NCI-H2227 treated with DMSO at 0.1 percent for 48 hours (cell line): Measurements from ENCODE around the gene SMIM24.

Source experiments
- DNase-seq: peaks from one replicate; lab custom pipeline; 2025; lab: John Stamatoyannopoulos, UW

SMIM24 gene

DNA sequence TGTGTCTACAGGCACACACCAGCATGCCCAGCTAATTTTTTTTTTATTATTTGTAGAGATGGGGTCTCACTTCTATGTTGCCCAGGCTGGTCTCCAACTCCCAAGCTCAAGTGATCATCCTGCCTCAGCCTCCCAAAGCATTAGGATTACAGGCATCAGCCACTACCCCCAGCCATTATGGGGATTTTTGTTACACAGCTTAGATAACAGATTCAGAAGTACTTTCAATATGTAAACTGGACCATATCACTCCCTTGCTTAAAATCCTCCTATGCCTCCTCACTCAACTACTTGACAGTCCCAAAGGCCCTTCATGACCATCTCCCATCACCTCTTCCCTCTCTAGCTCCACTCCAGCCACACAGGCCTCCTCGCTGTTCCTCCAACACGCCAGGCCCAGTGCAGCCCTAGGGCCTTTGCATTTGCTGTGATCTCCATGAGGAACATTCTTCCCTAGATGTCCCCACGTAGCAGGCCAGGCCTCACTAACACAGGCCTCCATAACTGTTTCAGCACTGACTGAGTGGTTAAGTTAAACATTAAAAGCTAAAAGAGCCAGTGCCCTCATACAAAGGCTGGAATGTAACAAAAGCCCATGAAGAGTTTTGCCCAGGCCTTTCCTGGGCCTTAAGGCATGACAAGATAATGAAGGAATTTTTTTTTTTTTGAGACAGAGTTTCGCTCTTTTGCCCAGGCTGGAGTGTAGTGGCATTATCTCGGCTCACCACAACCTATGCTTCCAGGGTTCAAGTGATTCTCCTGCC, 17.6 kb upstream of the SMIM24 start:
- DNase-seq: no peak

DNA sequence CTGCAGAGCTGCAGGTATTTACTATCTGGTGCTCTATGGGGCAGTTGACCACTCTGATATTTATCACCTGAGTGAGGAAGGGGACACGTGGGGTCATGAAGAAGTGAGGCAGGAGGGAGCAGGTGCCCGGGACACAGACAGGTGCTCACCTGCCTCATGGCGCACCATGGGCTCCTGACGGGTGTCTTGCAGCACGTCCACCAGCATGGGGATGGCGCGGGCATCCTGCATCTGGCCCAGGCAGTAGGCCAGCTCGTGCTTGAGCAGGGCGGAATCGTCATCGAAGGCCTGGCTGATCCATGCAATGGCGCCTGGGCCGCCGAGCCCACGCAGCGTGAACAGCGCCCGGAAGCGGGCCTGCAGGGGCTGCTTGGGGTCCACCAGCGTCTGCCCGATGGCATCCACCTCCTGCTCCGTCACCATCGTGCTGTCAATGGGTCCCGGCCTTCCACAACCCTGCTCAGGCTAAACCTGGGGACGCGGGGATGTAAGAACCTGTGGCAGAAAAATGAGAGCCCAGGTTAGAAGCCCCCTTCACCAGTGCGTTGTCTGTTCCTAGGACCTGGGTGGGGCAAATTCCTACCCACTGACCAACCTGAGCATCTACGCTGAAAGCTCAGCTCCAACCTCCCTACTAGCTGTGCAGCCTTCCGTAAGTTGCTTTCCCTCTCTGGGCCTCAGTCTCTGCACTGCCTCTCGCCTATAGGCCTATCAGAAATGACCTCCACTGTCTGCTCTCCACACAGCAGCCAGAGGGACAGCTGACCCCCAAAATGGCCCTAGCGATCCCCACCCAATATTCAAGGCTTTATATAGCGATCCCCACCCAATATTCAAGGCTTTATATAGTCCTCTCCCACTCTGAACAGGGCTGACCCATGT, 16.3 kb upstream of the SMIM24 start:
- no peak for DNase-seq

- DNase-seq: no peak
Observed at GRCh38 chr19:3494559-3494958, 14.2 kb upstream of the SMIM24 start.

DNA sequence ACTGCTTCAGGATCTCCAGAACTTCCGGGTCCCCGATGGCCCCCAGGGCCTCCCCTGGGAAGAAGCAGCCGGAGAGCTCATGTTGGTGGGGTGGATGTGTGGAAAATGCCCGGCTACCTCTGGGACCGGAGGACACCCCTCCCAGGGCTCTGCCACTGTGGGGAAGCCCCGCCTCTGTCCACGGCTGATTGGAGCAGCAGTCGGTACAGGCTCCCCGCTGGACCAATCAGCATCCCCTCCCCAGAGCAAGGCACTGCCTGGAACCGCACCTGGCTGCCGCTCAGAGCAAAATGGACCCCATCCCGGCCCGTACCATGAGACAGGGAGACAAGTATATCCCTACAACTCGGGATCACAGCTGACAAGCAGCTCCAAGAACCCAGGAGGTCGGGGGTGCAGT, 13.7 kb upstream of the SMIM24 start:
- DNase-seq: no peak

GRCh38 chr19:3493651-3494050, 13.3 kb upstream of the SMIM24 start:
- DNase-seq: no peak

DNA sequence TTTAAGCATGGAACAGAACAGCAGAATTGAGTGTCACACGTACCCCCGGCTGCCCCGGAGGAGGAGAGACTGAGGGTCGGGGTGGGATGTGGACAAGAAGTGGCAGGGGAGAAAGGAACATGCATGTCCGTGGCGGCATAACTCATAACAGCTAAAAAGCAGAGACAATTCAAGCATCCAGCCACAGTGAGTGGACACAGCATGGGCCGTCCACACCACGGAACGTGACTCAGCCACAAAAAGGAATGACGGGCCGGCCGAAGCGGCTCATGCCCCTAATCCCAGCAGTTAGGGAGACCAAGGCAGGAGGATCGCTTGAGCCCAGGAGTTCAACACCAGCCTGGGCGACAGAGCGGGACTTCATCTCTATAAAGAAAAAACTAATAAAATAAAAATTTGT, 12.6 kb upstream of the SMIM24 start:
- DNase-seq: no peak

GRCh38 chr19:3492131-3492839, 12.0 kb upstream of the SMIM24 start:
- DNase-seq: no peak

DNA sequence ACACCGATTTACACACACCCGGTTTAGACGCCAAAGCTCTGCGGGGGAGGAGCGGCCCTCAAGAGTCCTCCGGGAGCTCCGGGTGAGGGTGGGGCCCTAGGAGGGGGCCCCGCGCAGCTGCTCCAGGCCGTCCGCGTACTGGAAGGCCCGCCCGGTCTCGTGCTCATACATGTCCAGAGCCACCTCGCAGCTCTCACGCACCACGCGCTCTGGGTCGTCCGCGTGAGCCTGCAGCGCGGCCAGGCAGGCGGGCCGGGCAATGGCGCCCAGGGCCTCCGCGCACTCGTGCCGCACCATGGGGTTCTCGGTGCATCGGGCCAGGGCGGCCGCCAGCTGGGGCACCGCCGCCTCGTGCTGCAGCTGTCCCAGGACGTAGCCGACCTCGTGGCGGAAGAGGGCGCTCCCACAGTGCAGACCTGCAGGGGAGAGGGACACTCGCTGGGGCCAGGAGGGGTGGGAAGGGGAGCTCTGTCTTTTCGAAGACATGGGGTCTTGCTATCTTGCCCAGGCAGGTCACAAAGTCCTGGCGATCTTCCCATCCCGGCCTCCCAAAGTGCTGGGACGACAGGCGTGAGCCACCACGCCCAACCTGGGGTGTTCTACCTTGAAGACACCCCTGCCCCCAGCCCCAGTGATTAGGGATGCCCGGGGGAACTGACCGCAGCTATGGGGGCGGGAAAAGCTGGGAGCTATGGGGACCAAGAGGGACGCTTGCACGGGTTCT, 11.2 kb upstream of the SMIM24 start:
- DNase-seq: no peak

DNA sequence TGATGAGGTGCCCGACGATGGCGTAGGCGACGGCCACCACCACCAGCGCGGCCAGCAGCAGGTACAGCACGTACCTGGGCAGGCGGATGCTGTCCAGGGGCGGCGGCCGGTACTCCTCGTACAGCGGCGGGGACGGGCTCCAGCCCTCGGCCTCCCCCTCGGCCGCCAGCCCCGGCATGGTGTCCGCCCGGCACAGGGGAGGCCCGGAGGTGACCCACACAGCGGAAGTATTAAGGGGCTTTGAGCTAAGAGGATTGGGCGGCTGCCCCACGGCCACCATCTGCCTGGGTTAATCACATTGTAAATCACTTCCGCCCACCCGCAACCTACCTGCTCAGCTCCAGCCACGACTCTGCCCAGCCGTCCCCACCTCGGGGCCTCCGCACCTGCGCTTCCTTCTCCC, 2.9 kb upstream of the SMIM24 start, which contains the start of gene SMIM44:
Gene SMIM44, minus strand, starts transcription at position 216 of the 403 bp plus-strand sequence. Its CDS starts 38 bp downstream, at position 178.
- no peak for DNase-seq

DNA sequence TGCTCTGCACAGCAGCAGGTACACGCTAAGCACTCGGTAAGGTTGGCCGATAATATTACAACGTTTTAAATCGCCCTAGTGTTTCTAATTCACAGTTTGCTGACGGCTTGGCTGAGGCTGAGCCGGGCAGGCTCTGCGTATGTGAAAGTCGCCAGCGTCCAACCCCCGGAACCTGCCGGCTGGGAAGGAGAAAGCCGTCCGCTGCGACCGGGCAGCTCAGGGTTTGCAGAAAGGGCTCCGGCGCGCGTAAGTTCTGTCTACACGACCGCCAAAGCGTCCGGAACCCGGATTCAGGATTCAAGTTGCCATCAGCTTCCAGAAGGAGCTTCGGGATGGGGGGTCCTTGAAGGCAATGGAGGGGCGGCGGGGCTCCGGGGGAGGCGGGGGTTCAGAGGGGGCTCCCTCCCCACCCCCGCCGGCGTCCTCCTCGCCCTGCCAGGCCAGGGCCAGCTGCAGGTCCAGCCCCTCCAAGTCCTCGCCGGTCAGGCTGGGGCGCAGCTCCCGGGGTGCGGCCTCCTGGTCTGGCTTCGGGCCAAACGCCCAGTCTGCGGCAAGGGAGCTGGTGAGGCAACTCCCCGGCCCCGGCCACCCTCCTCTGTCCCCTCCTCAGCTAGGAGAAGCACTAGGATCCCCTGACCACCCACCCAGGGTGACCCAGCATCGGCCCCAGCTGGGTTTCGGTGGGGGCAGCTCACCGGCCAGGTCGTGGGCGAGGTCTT, 2.3 kb upstream of the SMIM24 start:
- DNase-seq: no peak

GRCh38 chr19:3481241-3482090, 1.1 kb upstream of the SMIM24 start:
- DNase-seq: no peak

DNA sequence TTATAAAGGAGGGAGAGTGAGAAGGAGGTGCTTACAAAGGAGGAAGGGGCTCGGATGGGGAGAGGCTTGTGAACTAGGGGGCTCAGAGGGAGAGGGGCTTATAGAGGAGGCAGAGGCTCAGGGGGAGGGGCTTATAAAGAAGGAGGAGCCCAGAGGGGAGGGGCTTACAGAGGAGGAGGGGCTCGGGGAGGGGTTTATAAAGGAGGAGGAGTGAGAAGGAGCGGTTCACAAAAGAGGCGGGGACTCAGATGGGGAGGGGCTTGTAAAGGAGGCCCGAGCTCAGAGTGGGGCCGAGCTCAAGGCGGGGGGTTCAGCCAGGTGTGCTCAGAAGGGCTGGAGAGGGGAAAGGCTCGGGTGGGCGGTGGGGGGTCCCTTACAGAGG, 500 bp downstream of the SMIM24 start:
- no peak for DNase-seq

DNA sequence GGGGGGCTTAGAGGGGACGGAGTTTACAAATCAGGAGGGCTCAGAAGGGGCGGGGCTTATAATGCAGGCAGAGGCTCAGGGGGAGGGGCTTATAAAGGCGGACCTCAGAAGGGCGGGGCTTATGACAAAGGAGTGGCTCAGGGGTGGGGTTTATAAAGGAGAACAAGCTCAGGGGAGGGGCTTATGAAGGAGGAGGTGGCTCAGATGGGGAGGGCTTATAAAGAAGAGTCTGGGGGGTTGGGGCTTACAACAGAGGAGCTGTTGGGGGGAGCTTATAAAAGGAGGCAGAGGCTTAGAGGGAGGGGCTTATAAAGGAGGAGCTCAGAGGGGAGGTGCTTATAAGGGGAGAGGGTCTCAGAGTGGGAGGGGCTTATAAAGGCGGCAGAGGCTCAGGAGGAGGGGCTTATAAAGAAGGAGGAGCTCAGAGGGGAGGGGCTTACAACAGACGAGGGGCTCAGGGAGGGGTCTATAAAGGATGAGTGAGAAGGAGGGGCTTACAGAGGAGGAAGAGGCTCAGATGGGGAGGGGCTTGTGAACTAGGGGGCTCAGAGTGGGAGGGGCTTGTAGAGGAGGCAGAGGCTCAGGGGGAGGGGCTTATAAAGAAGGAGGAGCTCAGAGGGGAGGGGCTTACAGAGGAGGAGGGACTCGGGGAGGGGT, 1.0 kb downstream of the SMIM24 start:
- DNase-seq: no peak

- DNase-seq: no peak
Observed at GRCh38 chr19:3478409-3479176, 1.7 kb downstream of the SMIM24 start.

DNA sequence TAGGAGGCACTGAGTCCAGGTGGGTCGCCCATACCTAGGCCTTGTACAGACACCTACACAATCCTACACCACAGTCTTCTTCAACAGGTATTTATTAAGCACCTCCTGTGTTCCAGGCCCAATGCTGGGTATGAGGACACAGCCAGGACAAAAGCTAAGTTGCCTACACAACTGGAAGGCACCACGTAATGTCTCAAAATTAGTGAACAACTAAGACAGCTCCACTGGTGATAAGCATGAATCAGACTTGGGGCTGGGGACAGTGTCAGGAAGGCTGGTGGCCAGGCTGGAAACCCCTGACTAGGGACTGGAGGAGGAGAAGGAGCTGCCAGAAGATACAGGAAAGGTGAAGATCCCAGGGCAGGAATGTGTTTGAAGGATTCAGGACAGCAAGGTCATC, 2.4 kb downstream of the SMIM24 start:
- no peak for DNase-seq

DNA sequence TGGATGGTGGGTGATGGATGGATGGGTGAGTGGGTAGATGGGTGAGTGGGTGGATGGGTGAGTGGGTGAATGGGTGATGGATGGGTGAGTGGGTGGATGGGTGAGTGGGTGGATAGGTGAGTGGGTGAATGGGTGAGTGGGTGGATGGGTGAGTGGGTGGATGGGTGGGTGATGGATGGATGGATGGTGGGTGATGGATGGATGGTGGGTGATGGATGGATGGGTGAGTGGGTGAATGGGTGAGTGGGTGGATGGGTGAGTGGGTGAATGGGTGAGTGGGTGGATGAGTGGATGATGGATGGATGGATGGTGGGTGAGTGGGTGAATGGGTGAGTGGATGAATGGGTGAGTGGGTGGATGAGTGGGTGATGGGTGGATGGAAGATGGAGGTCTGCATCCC, 2.8 kb downstream of the SMIM24 start:
- no peak for DNase-seq

- no peak for DNase-seq
Observed at GRCh38 chr19:3476830-3477229, 3.5 kb downstream of the SMIM24 start.

DNA sequence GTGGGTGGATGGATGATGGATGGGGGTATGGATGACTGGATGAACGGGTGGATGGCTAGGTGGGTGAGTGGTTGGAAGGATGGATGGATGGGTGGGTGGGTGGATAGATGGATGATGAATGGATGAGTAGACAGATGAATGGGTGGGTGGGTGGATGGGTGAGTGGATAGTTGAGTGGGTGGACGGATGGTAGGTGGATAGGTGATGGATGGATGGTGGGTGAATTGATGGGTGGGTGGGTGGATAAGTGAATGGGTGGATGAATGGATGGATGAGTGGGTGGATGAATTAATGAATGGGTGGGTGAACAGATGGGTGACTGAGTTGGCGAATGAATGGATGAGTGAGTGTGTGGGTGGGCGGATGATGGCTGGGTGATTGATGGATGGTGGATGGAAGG, 4.9 kb downstream of the SMIM24 start:
- no peak for DNase-seq

DNA sequence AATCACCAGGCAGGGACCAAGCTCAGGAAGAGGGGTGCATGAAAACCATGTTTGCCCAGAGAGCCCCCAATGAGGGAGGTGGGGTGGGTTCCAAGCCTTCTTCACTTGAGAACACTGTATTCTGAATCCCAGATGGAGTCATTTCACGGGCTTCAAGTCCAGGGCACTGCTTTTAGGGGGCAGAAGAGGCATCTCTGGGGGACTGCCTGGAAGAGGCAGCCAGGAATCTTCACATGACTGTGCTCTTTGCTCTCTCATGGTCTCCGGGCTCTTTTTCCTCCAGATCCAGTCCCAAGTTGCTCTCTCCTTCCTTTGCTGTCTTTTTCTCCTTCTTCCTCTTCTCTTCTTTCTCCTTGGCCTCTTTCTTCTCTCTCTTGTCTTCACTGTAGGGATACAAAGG, 5.7 kb downstream of the SMIM24 start:
- no peak for DNase-seq
